ENCODE measurements around the gene TENM3.

- TF ChIP-seq CTCF (IDR thresholded peaks at IDR 0.05) = no peak
- no peak for TF ChIP-seq EZH2phosphoT487 (IDR thresholded peaks at IDR 0.05; ENCODE audit: borderline replicate concordance, low read depth)
- TF ChIP-seq IRF3 (IDR thresholded peaks at IDR 0.05; ENCODE audit: low read depth, low read length) = no peak
- no peak for TF ChIP-seq FOXM1 (IDR thresholded peaks at IDR 0.05; ENCODE audit: low read depth)
- TF ChIP-seq TAF1 (IDR thresholded peaks at IDR 0.05; ENCODE audit: borderline replicate concordance, low read depth, low read length) = no peak
- TF ChIP-seq RFX5 (IDR thresholded peaks at IDR 0.05; ENCODE audit: low read length) = no peak
- TF ChIP-seq RXRA (IDR thresholded peaks at IDR 0.05; ENCODE audit: borderline replicate concordance, low read depth) = no peak
- no peak for TF ChIP-seq TCF12 (IDR thresholded peaks at IDR 0.05)
- TF ChIP-seq YY1 (IDR thresholded peaks at IDR 0.05; ENCODE audit: low read depth) = no peak
- no peak for TF ChIP-seq MEF2A (IDR thresholded peaks at IDR 0.05; ENCODE audit: borderline replicate concordance, low read depth)
- TF ChIP-seq ELF1 (IDR thresholded peaks at IDR 0.05) = no peak
- TF ChIP-seq, protein P1, sequence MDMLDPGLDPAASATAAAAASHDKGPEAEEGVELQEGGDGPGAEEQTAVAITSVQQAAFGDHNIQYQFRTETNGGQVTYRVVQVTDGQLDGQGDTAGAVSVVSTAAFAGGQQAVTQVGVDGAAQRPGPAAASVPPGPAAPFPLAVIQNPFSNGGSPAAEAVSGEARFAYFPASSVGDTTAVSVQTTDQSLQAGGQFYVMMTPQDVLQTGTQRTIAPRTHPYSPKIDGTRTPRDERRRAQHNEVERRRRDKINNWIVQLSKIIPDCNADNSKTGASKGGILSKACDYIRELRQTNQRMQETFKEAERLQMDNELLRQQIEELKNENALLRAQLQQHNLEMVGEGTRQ (IDR thresholded peaks at IDR 0.05; ENCODE audit: borderline replicate concordance, low read depth, low read length) = no peak
- TF ChIP-seq REST (IDR thresholded peaks at IDR 0.05; ENCODE audit: low read depth, low read length) = no peak
These were observed 604.6 kb downstream of the TENM3 start for GRCh38 chr4:182847576-182848450.
